Choroid plexus epithelial cell (primary cell): Measurements from ENCODE around the gene PLA2G2C.

ENCODE experiments used
- DNase-seq: peaks from one replicate; pipeline ENCODE4 v3.0.0-alpha.2; 2010; ENCODE audit warnings: low read depth
- H3K4me3 ChIP-seq: 2 replicates; pipeline ENCODE4 v1.5.1; 2011; ENCODE audit warnings: low read depth, mild to moderate bottlenecking, control low read depth, low read length, moderate library complexity
- CTCF ChIP-seq: conservative IDR thresholded peaks from 2 replicates; pipeline ENCODE4 v1.5.1; 2011; ENCODE audit warnings: low read depth, mild to moderate bottlenecking, control low read depth, inconsistent platforms, low read length, moderate library complexity

PLA2G2C gene

GRCh38 chr1:20195462-20195780 is 9.1 kb upstream of the PLA2G2C start:
- no peak overlapping the region for H3K4me3 ChIP-seq
- no peak for TF ChIP-seq CTCF
- no peak for DNase-seq

- TF ChIP-seq CTCF, result peak; percentile 94
- peak; percentile 64 for DNase-seq
- H3K4me3 ChIP-seq, result no peak overlapping the region
Observed at GRCh38 chr1:20194757-20195461, 8.6 kb upstream of the PLA2G2C start.

GRCh38 chr1:20194224-20194623 is 7.9 kb upstream of the PLA2G2C start:
- H3K4me3 ChIP-seq, result no peak overlapping the region
- DNase-seq, result no peak
- no peak for TF ChIP-seq CTCF

GRCh38 chr1:20192871-20193411 is 6.6 kb upstream of the PLA2G2C start:
- no peak overlapping the region for H3K4me3 ChIP-seq
- TF ChIP-seq CTCF, result no peak
- DNase-seq, result no peak

GRCh38 chr1:20192364-20192763 is 6.0 kb upstream of the PLA2G2C start:
- TF ChIP-seq CTCF, result no peak
- peak; percentile 22 for DNase-seq
- no peak overlapping the region for H3K4me3 ChIP-seq

- no peak for DNase-seq
- TF ChIP-seq CTCF, result no peak
- H3K4me3 ChIP-seq, result no peak overlapping the region
Observed at GRCh38 chr1:20191266-20191825, 5.0 kb upstream of the PLA2G2C start.
